Measurements from ENCODE around the gene ACKR2.

ACKR2 gene

GRCh38 chr3:42886294-42886822, 77.1 kb downstream of the ACKR2 start:
- no peak for DNase-seq (ENCODE audit: low read depth)
- no peak overlapping the region for H3K4me3 ChIP-seq (ENCODE audit: low read depth, low read length)
- no peak for TF ChIP-seq CTCF (IDR thresholded peaks at IDR 0.05; ENCODE audit: low read depth, low read length, missing control alignments)

GRCh38 chr3:42887084-42887483, 77.8 kb downstream of the ACKR2 start:
- TF ChIP-seq CTCF (IDR thresholded peaks at IDR 0.05; ENCODE audit: low read depth, low read length, missing control alignments) = no peak
- no peak overlapping the region for H3K4me3 ChIP-seq (ENCODE audit: low read depth, low read length)
- no peak for DNase-seq (ENCODE audit: low read depth)

GRCh38 chr3:42891042-42891441, 81.8 kb downstream of the ACKR2 start:
- no peak for DNase-seq (ENCODE audit: low read depth)
- no peak for TF ChIP-seq CTCF (IDR thresholded peaks at IDR 0.05; ENCODE audit: low read depth, low read length, missing control alignments)
- no peak overlapping the region for H3K4me3 ChIP-seq (ENCODE audit: low read depth, low read length)

GRCh38 chr3:42892169-42892568, 82.9 kb downstream of the ACKR2 start:
- no peak overlapping the region for H3K4me3 ChIP-seq (ENCODE audit: low read depth, low read length)
- DNase-seq (ENCODE audit: low read depth) = no peak
- no peak for TF ChIP-seq CTCF (IDR thresholded peaks at IDR 0.05; ENCODE audit: low read depth, low read length, missing control alignments)

GRCh38 chr3:42892807-42893206, 83.6 kb downstream of the ACKR2 start:
- no peak for TF ChIP-seq CTCF (IDR thresholded peaks at IDR 0.05; ENCODE audit: low read depth, low read length, missing control alignments)
- DNase-seq (ENCODE audit: low read depth) = no peak
- H3K4me3 ChIP-seq (ENCODE audit: low read depth, low read length) = no peak overlapping the region

- H3K4me3 ChIP-seq (ENCODE audit: low read depth, low read length) = no peak overlapping the region
- no peak for DNase-seq (ENCODE audit: low read depth)
- no peak for TF ChIP-seq CTCF (IDR thresholded peaks at IDR 0.05; ENCODE audit: low read depth, low read length, missing control alignments)
Observed at GRCh38 chr3:42894698-42895579, 85.7 kb downstream of the ACKR2 start.

- no peak overlapping the region for H3K4me3 ChIP-seq (ENCODE audit: low read depth, low read length)
- DNase-seq (ENCODE audit: low read depth) = no peak
- no peak for TF ChIP-seq CTCF (IDR thresholded peaks at IDR 0.05; ENCODE audit: low read depth, low read length, missing control alignments)
Observed at GRCh38 chr3:42895580-42895868, 86.3 kb downstream of the ACKR2 start.
